T-helper 2 cell treated with Interferon-gamma antibody and Interleukin-4, amounts not matched to agents 100 ng/mL and 5 ng/mL, for 36 hours (primary cell): ENCODE data around the gene TTLL11. TPM values are rescaled to one million over a fixed set of nuclear protein-coding genes. Genes with fewer than 3 reads are reported as not detected.
"Not testable (repeated sequence)": the region's sequence is repeated elsewhere in the genome, so short reads cannot be mapped to it uniquely, and the experiment has no call there.

Source experiments
- intact Hi-C: fragments of 100-400 bp; cut with micrococcal nuclease; formaldehyde crosslinking; loops from one replicate; pipeline ENCODE4 v1.15.1; 2023
- total RNA-seq: library from RNA; stranded (reverse); gene quantifications from 2 replicates; pipeline ENCODE4 v1.2.3, GENCODE V29; 2022

The TTLL11 gene
- total RNA-seq, 1 donor from 2014 or later, result 2.7 TPM

DNA sequence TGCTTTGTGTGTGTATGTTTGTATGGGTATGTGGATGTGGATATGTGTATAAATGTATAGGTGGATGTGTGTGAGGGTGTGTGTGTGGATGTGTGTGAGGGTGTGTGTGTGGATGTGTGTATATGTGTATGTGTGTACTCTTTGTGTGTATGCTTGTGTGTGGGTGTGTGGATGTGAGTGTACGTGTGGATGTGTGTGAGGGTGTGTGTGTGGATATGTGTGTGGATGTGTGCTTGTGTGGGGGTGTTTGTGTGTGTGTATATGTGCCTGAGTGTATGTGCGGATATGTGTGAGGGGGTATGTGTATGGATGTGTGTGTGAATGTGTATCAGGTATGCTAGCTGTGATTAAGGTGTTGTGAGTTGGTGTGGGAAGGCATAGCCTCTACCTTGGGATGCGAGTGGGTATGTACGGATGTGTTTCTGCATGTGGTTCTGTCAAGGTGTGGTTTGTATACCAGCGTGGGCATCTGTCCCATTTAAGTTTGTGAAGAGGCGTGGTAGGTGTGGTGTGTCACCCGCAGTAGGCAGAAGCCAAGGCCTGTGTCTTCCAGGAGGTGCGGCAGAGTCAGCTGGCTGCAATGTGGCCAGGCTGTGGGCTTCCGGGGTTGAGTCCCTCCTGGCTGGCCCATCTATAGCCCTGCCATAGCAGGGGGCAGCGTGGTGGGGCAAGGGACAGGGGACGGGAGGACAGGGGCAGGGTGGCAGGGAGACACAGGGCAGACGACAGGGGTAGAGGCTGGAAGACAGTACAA is 285.9 kb downstream of the TTLL11 start:
- intact Hi-C loops, result no loop called here

GRCh38 chr9:121802753-121803152 is 290.4 kb downstream of the TTLL11 start:
- intact Hi-C loops, result no loop called here

DNA sequence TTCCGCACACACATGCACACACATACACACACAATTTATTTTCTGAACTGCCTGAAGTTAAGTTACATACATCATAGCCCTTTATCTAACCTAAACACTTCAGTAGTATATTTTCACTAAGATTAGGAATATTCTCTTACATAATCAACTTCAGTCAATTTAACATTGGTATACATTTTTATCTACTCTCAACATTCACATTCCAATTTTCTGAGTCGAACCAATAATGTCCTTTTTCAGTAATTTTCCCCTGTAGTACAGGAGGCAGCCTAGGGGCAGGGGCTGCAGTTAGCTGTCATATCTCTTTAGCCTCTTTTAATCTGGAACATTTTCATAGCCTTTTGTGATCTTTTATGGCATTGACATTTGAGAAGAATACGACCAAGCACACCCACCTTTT is 291.5 kb downstream of the TTLL11 start:
- intact Hi-C loops, result no loop called here

- intact Hi-C loops, result no loop called here
These were observed 292.7 kb downstream of the TTLL11 start for GRCh38 chr9:121800376-121800775.

DNA sequence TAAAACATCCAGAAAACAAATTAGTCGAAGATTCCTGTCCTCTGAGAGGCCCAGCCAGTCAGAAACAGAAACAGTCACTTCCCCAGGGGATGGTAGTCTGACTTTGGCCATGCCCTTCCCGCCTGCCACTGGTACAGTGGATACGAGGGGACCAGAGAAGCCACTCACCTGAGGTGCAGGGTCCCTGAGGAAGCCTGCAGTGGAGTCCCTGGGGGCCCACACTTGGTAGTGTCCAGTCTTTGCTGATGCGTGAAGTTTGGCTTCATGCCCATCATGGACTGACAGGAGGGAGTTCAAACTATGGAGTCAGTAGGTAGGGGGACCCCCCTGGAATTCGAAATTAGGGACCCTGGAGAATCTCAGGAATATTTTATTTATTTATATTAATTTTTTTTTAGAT is 294.2 kb downstream of the TTLL11 start:
- intact Hi-C loops, result no loop called here

DNA sequence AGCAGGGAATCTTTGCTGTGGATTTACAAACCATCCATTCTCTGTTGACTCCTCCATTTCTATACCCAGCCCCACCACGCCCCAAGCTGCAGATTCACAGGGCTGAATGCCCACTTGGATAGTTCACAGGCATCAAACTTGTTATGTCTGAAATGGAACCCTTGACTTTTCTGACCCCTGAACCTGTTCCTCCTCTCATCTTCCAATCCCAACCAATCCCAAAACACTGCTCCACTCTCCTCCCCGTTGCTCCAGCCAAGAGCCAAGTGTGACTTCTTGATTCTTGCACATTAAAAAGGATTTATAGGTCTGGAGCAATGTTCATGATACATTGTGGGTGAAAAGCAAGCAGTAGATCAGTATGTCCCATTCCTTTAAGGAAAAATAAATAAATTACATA is 296.0 kb downstream of the TTLL11 start:
- intact Hi-C loops, result no loop called here

GRCh38 chr9:121794334-121794733 is 298.8 kb downstream of the TTLL11 start:
- intact Hi-C loops, result not testable (repeated sequence)

DNA sequence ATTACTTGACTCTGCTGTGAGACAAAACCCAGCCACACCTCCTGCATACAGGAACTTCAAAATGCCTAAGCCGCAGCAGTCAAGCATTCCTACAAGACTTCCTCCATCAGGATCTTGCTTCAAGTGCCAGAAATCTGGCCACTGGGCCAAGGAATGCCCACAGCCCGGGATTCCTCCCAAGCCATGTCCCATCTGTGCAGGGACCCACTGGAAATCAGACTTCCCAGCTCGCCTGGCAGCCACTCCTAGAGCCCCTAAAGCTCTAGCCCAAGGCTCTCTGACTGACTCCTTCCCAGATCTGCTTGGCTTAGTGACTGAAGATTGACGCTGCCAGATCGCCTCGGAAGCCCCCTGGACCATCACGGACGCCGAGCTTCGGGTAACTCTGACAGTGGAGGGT is 300.6 kb downstream of the TTLL11 start:
- intact Hi-C loops, result not testable (repeated sequence)

DNA sequence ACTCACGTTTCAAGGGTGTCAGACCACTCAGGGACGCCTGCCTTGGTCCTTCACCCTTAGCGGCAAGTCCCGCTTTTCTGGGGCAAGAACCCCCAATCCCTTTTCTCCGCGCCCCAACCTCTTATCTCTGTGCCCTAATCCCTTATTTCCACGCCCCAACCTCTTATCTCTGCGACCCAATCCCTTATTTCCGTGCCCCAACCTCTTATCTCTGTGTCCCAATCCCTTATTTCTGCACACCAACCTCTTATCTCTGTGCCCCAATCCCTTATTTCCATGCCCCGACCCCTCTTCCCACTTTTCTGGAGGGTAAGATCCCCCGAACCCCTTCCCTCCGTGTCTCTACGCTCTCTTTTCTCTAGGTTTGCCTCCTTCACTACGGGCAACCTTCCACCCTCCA is 302.3 kb downstream of the TTLL11 start:
- intact Hi-C loops, result no loop called here

DNA sequence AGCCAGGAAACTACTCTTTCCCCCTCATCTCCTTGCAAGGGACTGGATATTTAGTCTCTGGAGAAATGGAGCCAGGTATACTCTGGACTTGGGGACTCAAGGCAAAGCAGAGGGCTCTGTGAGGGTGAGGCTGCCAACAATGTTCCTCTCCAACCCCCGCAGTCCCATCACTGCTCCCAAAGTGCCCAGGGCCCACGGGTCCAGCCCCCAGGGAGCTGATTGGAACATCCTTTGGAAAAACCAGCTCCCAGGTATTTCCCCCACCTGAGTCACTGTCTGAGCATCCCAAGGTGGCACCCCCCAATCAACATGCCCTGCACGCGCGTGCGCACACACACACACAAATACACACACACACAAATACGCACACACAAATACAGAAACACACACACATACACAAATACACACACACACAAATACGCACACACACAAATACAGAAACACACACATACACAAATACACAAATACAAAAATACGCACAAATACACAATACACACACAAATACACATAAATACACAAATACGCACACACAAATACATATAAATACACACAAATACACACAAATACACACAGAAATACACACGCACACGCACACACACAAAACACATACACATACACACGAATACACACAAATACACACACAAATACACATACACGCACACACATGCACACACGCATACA is 304.3 kb downstream of the TTLL11 start:
- intact Hi-C loops, result no loop called here

DNA sequence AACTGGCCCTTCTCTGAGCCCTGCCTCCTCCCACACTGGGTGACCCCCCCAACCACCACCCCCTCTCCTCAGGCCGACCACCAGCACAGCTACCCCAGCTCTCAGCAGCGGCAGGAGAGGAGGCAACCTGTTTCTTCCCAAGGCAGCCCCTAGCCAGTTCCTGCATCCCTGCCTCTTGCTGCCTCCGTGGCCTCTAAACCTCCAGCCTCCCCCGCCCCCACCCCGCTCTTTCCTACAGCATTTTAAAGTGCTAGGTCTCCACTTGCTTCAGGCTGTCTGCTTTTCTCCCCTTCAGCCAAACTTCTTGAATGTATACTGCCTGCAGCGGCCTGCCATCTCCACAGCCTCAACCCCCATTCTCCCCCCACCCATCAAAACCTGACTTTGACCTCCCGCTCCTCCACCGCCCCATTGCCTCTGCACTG is 306.1 kb downstream of the TTLL11 start:
- intact Hi-C loops, result no loop called here

GRCh38 chr9:121786543-121786948 is 306.6 kb downstream of the TTLL11 start:
- intact Hi-C loops, result no loop called here

DNA sequence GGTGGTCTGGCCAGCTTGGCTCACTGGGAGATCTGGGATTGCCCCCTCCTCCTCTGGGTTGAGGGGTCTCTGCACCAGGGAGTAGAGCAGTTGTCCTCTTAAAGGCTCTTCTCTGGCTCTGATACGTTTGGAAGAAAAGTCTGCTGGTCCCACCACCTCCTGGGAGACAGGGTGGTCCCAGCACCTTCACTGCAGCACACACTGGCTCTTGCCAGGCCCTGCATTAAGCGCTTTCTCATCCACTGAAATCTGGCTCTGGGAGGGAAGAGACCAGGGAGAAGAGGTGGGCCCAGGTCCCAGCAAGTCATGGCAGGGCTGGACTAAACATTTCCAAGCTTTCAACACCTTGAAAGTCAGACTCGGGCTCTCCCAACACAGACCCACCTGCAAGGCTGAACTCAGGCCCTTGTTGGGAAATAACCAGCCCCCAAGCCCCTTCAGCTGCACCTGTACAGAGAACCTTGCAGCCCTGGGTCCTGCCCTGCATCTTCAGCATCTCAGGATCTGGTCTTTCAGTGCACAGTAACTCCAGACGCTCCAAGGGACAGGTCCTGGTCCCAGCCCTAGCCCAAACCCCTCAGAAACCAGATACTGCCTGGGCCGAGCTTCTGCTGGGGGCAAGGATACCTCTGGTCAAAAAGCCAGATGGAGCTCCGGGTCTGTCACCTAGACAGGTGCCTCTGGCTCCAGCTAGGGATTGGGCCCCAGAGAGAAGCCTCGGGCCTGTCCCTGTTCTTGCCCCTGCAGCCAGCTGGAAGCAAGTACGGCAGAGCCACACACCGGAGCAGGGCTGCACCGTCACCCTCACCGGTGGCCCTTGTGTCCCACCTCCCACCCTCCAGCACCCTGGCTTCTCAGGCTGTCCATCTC is 307.2 kb downstream of the TTLL11 start:
- intact Hi-C loops, result no loop called here

DNA sequence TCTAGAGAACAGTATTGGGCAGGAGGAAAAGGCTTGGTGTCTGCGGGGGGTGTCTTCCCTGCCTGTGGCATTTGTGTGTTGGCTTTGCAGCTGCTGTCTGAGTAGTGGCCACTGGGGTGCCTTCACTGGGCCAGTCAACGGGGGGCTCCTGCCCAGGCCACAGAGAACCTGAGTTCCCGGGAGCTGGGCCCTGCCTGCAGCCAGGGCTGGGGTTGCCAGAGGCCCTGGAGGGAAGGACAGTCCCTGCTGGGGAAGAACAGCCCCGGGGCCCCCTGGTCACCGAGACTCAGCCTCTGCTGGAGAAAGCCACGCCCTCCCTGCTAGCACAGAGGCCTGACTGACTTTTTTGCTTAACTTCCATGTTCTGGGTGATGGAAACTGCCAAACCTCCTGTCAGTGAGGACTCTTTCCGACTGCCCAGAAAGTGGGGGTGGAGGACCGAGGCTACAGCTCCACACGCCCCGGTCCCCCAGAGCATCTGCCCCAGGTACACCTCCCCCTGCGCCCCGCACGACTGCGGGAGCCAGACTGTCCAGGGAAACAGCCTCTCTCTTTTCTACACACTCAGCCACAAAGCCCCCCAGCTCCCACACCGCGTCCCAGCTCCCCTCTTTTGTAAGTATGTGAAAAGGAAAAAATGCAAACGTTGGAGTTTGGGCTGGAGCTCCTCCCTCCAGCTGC is 308.2 kb downstream of the TTLL11 start:
- intact Hi-C loops, result no loop called here

- intact Hi-C loops, result no loop called here
These were observed 309.3 kb downstream of the TTLL11 start for GRCh38 chr9:121783521-121784507.

GRCh38 chr9:121783111-121783510 is 310.0 kb downstream of the TTLL11 start:
- intact Hi-C loops, result no loop called here

GRCh38 chr9:121782514-121783110 is 310.5 kb downstream of the TTLL11 start:
- intact Hi-C loops, result no loop called here

DNA sequence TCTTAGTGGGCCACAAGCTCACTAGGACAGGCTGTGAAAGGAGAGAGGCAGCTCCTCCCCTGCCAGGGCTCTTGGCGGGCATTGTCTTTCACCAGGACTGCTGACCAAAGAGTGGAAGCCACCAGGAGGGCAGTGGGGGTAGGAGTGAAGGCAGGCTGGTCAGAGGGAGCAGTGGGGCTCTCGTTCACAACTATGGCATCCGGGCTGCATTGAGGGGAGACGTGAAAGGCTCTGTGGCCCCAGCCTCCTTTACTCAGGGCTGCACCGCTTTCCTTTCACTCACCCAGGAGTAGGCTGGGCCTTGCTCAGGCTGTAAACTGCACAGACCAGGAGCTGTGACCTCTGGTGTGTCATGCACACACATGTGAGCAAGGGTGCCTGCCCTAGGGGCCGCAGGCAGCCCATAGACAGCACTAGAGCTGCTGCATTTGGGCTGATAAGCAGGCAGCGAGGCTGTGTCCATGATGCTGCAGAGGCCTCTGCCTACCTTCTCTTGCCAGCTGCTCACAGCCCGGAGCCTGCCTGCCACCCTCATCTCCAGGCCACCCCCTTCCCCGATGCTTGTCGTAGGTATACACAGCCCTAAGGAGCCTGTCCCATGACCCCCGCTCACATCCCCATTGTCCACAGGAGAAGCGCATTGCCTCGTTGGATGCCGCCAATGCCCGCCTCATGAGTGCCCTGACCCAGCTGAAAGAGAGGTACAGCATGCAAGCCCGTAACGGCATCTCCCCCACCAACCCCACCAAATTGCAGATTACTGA is 311.2 kb downstream of the TTLL11 start:
- intact Hi-C loops, result no loop called here

- intact Hi-C loops, result no loop called here
These were observed 312.0 kb downstream of the TTLL11 start for GRCh38 chr9:121781145-121781548.
